GM19238 (cell line): Measurements from ENCODE around the gene TNFRSF1A.
A peak's percentile ranks its signal among the peaks of the same experiment; 100 is the strongest.

Experiments used
- DNase-seq: peaks from one replicate; pipeline ENCODE4 v3.0.0; 2011; ENCODE audit warnings: low spot score; ENCODE audit not compliant: insufficient read length

The TNFRSF1A gene

GRCh38 chr12:6341417-6342139 is at the start of gene TNFRSF1A:
Gene TNFRSF1A (minus strand): TSS chr12:6342076. CDS start chr12:6341814, 262 bp downstream.
- peak; percentile 55 for DNase-seq

- DNase-seq = no peak
These were observed 49.1 kb upstream of the TNFRSF1A start for GRCh38 chr12:6391013-6391412.

- no peak for DNase-seq
These were observed 48.4 kb upstream of the TNFRSF1A start for GRCh38 chr12:6390084-6390799.

- DNase-seq = no peak
These were observed 45.7 kb upstream of the TNFRSF1A start for GRCh38 chr12:6387541-6387940.

GRCh38 chr12:6386491-6386890 is 44.6 kb upstream of the TNFRSF1A start:
- no peak for DNase-seq

GRCh38 chr12:6386038-6386437 is 44.2 kb upstream of the TNFRSF1A start:
- no peak for DNase-seq

GRCh38 chr12:6384499-6385436 is 42.9 kb upstream of the TNFRSF1A start:
- no peak for DNase-seq

GRCh38 chr12:6383572-6384498 is 42.0 kb upstream of the TNFRSF1A start, which contains the start of gene LTBR:
Gene LTBR (plus strand): TSS chr12:6384162. CDS start chr12:6384359, 197 bp downstream.
- no peak for DNase-seq

GRCh38 chr12:6382982-6383381 is 41.1 kb upstream of the TNFRSF1A start:
- DNase-seq = no peak

GRCh38 chr12:6382371-6382770 is 40.5 kb upstream of the TNFRSF1A start:
- no peak for DNase-seq

- no peak for DNase-seq
These were observed 38.6 kb upstream of the TNFRSF1A start for GRCh38 chr12:6380141-6381121.

- no peak for DNase-seq
These were observed 37.0 kb upstream of the TNFRSF1A start for GRCh38 chr12:6378709-6379472.

GRCh38 chr12:6377667-6377994 is 35.8 kb upstream of the TNFRSF1A start:
- no peak for DNase-seq

- DNase-seq = no peak
These were observed 35.2 kb upstream of the TNFRSF1A start for GRCh38 chr12:6376870-6377666.

- peak; percentile 37 for DNase-seq
These were observed 34.4 kb upstream of the TNFRSF1A start for GRCh38 chr12:6376079-6376869.

- no peak for DNase-seq
These were observed 33.6 kb upstream of the TNFRSF1A start, which contains the start of gene SCNN1A for GRCh38 chr12:6375269-6376078. Gene SCNN1A (minus strand): TSS chr12:6375563. CDS start chr12:6374783, 780 bp downstream.
